K562 (cell line): ENCODE data around the gene CCNL1. TPM values are rescaled to one million over a fixed set of nuclear protein-coding genes. Genes with fewer than 3 reads are reported as not detected.
"Not testable (repeated sequence)": the region's sequence is repeated elsewhere in the genome, so short reads cannot be mapped to it uniquely, and the experiment has no call there.

Experiments used
- ATAC-seq: fragments of 200-7000 bp; cut with Tn5 transposase; 3 replicates; pipeline ENCODE4 v1.9.1; 2020; ENCODE audit warnings: moderate library complexity
- BruUV-seq: library from RNA; stranded (reverse); fragments of 400-500 nt; replicated peaks from 2 replicates; lab custom pipeline; 2021; lab: Mats Ljungman, UMichigan
- CTCF ChIA-PET: fragments of 300-600 bp; formaldehyde crosslinking; extraction: SDS; loops from one replicate; lab custom pipeline; 2021; ENCODE audit warnings: low intra/inter-chr PET ratio; lab: Yijun Ruan, JAX
- POLR2A ChIA-PET: fragments of 300-600, 350-650 bp; sonication (Branson Sonifier 250); formaldehyde crosslinking; extraction: SDS; loops from one replicate; lab custom pipeline; 2021; ENCODE audit warnings: antibody characterized with exemption, inconsistent platforms; lab: Yijun Ruan, JAX
- DNase-seq, 4 experiments: peaks; one replicate each; pipeline versions ENCODE4 v3.0.0 to v3.0.0-alpha.2; 2011 to 2018; ENCODE audit warnings: low spot score in 3 of 4, mixed read lengths in 3 of 4; ENCODE audit errors: extremely low read depth in 1 of 4
- FAIRE-seq: peaks from 2 replicates; lab custom pipeline; 2011; peaks lifted over from hg19 to GRCh38; lab: Jason Lieb, UNC
- H2AFZ ChIP-seq: 2 replicates; pipeline ENCODE4 v1.6.0; 2011; ENCODE audit warnings: low read depth, low read length, control low read depth, inconsistent platforms
- H3K27ac ChIP-seq: fragments of 200-600 bp; 3 replicates; pipeline ENCODE4 v1.8.0; 2011; ENCODE audit warnings: low read depth, mild to moderate bottlenecking, control low read depth, inconsistent platforms, low read length, moderate library complexity, mixed read lengths; ENCODE audit errors: extremely low read depth
- H3K27me3 ChIP-seq, 2 experiments: fragments of 300-600 bp in 1 of 2; 2 replicates in 1 of 2; 3 replicates in 1 of 2; pipeline versions ENCODE4 v1.6.0 to v1.8.0; 2011; ENCODE audit warnings: inconsistent platforms in 2 of 2, low read length in 2 of 2, mild to moderate bottlenecking in 1 of 2, mixed read lengths in 1 of 2, moderate library complexity in 1 of 2; ENCODE audit not compliant: control insufficient read depth in 2 of 2, insufficient read depth in 2 of 2
- H3K36me3 ChIP-seq: fragments of 300-600 bp; 3 replicates; pipeline ENCODE4 v1.8.0; 2011; ENCODE audit warnings: mild to moderate bottlenecking, low read length, inconsistent platforms; ENCODE audit not compliant: control insufficient read depth, insufficient read depth
- H3K4me1 ChIP-seq, 2 experiments: fragments of 200-600 bp in 1 of 2; replicated peaks in 1 of 2; 2 replicates in 1 of 2; 3 replicates in 1 of 2; pipeline versions ENCODE4 v1.5.1 to v1.8.0; 2011; ENCODE audit warnings: inconsistent platforms in 2 of 2, low read length in 2 of 2, mild to moderate bottlenecking in 1 of 2, mixed read lengths in 1 of 2, moderate library complexity in 1 of 2; ENCODE audit not compliant: control insufficient read depth in 2 of 2, insufficient read depth in 2 of 2
- H3K4me2 ChIP-seq: 2 replicates; pipeline ENCODE4 v1.6.1; 2011; ENCODE audit warnings: low read length, control low read depth, inconsistent platforms, mixed read lengths; ENCODE audit not compliant: insufficient read depth
- H3K4me3 ChIP-seq: fragments of 200-600 bp; sonication (generic), shearing (Covaris generic); 2 replicates; pipeline ENCODE4 v1.5.1; 2016; ENCODE audit warnings: control low read depth, inconsistent platforms
- H3K79me2 ChIP-seq: fragments of 200-600 bp; 3 replicates; pipeline ENCODE4 v1.8.0; 2011; ENCODE audit warnings: low read length, inconsistent platforms; ENCODE audit not compliant: control insufficient read depth, insufficient read depth
- H3K9ac ChIP-seq, 2 experiments: 2 replicates each; pipeline versions ENCODE4 v1.6.0 to v1.6.1; 2011; ENCODE audit warnings: low read depth in 2 of 2, low read length in 2 of 2, control low read depth in 1 of 2, inconsistent platforms in 1 of 2, mild to moderate bottlenecking in 1 of 2, mixed read lengths in 1 of 2; ENCODE audit not compliant: insufficient read depth in 1 of 2
- H3K9me1 ChIP-seq: one replicate; pipeline ENCODE4 v1.6.0; 2011; ENCODE audit warnings: inconsistent platforms, mild to moderate bottlenecking, low read length, moderate library complexity; ENCODE audit not compliant: control insufficient read depth, insufficient read depth
- H3K9me3 ChIP-seq: replicated peaks from 2 replicates; pipeline ENCODE4 v1.5.1; 2011; ENCODE audit warnings: low read depth, low read length, inconsistent platforms; ENCODE audit not compliant: control insufficient read depth, insufficient read depth
- H4K20me1 ChIP-seq: replicated peaks from 2 replicates; pipeline ENCODE4 v1.6.1; 2011; ENCODE audit warnings: low read length, inconsistent platforms, mixed read lengths; ENCODE audit not compliant: control insufficient read depth, insufficient read depth
- DIDO1 ChIP-seq: fragments of 450-650 bp; IDR thresholded peaks from 2 replicates; pipeline ENCODE4 v1.6.1; 2016; ENCODE audit warnings: low read depth, missing biosample characterization, missing genetic modification characterization
- E2F8 ChIP-seq: fragments of 450-650 bp; IDR thresholded peaks from 2 replicates; pipeline ENCODE4 v1.7.1; 2018; ENCODE audit warnings: mild to moderate bottlenecking, low read depth; ENCODE audit not compliant: partially characterized antibody
- FOXK2 ChIP-seq, 2 experiments: fragments of 450-650 bp; IDR thresholded peaks in 1 of 2; conservative IDR thresholded peaks in 1 of 2; 2 replicates each; pipeline ENCODE4 v1.6.1; 2016; ENCODE audit warnings: low read depth in 2 of 2, mild to moderate bottlenecking in 1 of 2
- HMG20B ChIP-seq: fragments of 250-450 bp; sonication (Bioruptor Pico); IDR thresholded peaks from 2 replicates; pipeline ENCODE4 v1.5.0; 2021; ENCODE audit warnings: mild to moderate bottlenecking
- NUFIP1 ChIP-seq: fragments of 450-650 bp; IDR thresholded peaks from 2 replicates; pipeline ENCODE4 v1.6.1; 2018; ENCODE audit not compliant: partially characterized antibody
- POLR3A ChIP-seq: IDR thresholded peaks from 2 replicates; pipeline ENCODE4 v1.6.1; 2011; ENCODE audit warnings: borderline replicate concordance, mild to moderate bottlenecking, moderate library complexity; ENCODE audit not compliant: insufficient read length, insufficient read depth; ENCODE audit errors: extremely low read depth
- PYGO2 ChIP-seq: fragments of 450-650 bp; IDR thresholded peaks from 2 replicates; pipeline ENCODE4 v1.6.1; 2016; ENCODE audit warnings: mild to moderate bottlenecking, missing genetic modification characterization, moderate library complexity, missing compliant biosample characterization
- SRF ChIP-seq, 2 experiments: fragments of 250-450, 450-650 bp in 1 of 2; sonication (Bioruptor Pico) in 1 of 2; sonication (generic) in 1 of 2; formaldehyde crosslinking; IDR thresholded peaks; 2 replicates each; pipeline versions ENCODE4 v1.5.0 to v1.5.1; 2020 to 2022; ENCODE audit warnings: mild to moderate bottlenecking in 1 of 2, missing genetic modification reagents in 1 of 2
- SRSF1 ChIP-seq: fragments of 200-400 bp; formaldehyde crosslinking; IDR thresholded peaks from 2 replicates; pipeline ENCODE4 v1.6.1; 2017; ENCODE audit warnings: mild to moderate bottlenecking, low read depth, low read length, moderate library complexity
- SUPT5H ChIP-seq: fragments of 450-650 bp; IDR thresholded peaks from 2 replicates; pipeline ENCODE4 v1.6.1; 2016
- ZC3H11A ChIP-seq: IDR thresholded peaks from 2 replicates; pipeline ENCODE4 v1.6.1; 2012; ENCODE audit warnings: low read depth, low read length, improper control_type of control experiment
- WGBS: fragments of 100-300 bp; shearing (Covaris generic); methylation state at CpG from one replicate; pipeline ENCODE4 v1.1.6; 2016; ENCODE audit warnings: low coverage, mixed read lengths; ENCODE audit not compliant: insufficient coverage; ENCODE audit errors: missing lambda C conversion rate; 5-methylcytosine and 5-hydroxymethylcytosine counted together
- in situ Hi-C: fragments of 300-500 bp; cut with MboI; formaldehyde crosslinking; loops from 4 replicates; pipeline ENCODE4 v1.15.0; 2018; ENCODE audit warnings: inconsistent platforms, mixed read lengths
- intact Hi-C: fragments of 100-400 bp; cut with micrococcal nuclease; formaldehyde crosslinking; loops from 2 replicates; pipeline ENCODE4 v1.14.2; 2022
- polyA plus RNA-seq, 8 experiments: library from polyadenylated mRNA; depleted of rRNA in 4 of 8; stranded (reverse) in 5 of 8; unstranded in 3 of 8; fragments of >200 nt; fragmentation: Nextera tagmentation in 2 of 8; fragmentation: Illumina TruSeq in 1 of 8; extraction: Ambion mirVana in 2 of 8; extraction: Trizol in 1 of 8; gene quantifications; 2 replicates each; pipeline versions ENCODE4 v1.2.1 to v1.2.3, GENCODE V29; 2011 to 2014; ENCODE audit warnings: inconsistent platforms in 1 of 8, missing spikeins in 1 of 8
- total RNA-seq, 7 experiments: library from RNA; depleted of rRNA in 6 of 7; stranded (reverse); fragments of >200 nt in 6 of 7; fragmentation: Illumina TruSeq in 2 of 7; extraction: Trizol in 2 of 7; gene quantifications; 2 replicates each; pipeline versions ENCODE4 v1.2.1 to v1.2.3, GENCODE V29; 2011 to 2021; ENCODE audit warnings: low replicate concordance in 1 of 7

Gene CCNL1
- total and polyA plus RNA-seq, 9 of the 15 experiments (the other 6 are each of a cell fraction or from before 2014, with no cell fraction given): 16.1 to 186 (median 132) TPM

- no peak for TF ChIP-seq SRF (CRISPR knock-in tag; IDR thresholded peaks at IDR 0.05)
- TF ChIP-seq SRSF1: no peak
- no peak for TF ChIP-seq E2F8
- TF ChIP-seq NUFIP1: peak; percentile 39
- TF ChIP-seq POLR3A: peak; percentile 52
- TF ChIP-seq DIDO1: no peak
- 0 out of 2 replicates have a peak, but pooled peaks have one; percentile 14 for TF ChIP-seq ZC3H11A
- no peak for TF ChIP-seq SUPT5H
- TF ChIP-seq HMG20B: 0 out of 2 replicates have a peak, but pooled peaks have one; percentile 67
- TF ChIP-seq PYGO2 (tag): no peak
- no peak for TF ChIP-seq FOXK2 (conservative IDR thresholded peaks at IDR 0.05 in 1 of 2, IDR thresholded peaks at IDR 0.05 in 1 of 2; ENCODE audit: low read depth in 2 of 2)
Measured at GRCh38 chr3:157174290-157174648, 14.3 kb upstream of the CCNL1 start (continued).

DNA sequence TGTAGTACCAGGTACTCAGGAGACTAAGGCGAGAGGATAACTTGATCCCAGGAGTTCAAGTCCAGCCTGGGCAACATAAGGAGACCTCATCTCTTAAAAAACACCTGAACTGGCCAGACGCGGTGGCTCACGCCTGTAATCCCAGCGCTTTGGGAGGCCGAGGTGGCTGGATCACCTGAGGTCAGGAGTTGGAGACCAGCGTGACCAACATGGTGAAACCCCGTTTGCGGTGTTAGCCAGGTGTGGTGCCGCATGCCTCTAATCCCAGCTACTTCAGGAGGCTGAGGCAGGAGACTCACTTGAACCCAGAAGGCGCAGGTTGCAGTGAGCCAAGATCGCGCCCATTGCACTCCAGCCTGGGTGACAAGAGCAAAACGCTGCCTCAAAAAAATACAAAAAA is 13.4 kb upstream of the CCNL1 start:
- H3K9me3 ChIP-seq, H3K9me1 ChIP-seq, intact Hi-C loops, BruUV-seq, FAIRE-seq, ATAC-seq, H3K27me3 ChIP-seq, H3K4me3 ChIP-seq, H3K27ac ChIP-seq, in situ Hi-C loops, H3K4me2 ChIP-seq, H3K36me3 ChIP-seq, H4K20me1 ChIP-seq, DNase-seq: not testable (repeated sequence)
- peak overlapping the region in 1 of 2 experiments; percentile 89; a peak in 1 of 4 replicates for H3K9ac ChIP-seq
- H3K4me1 ChIP-seq: peaks cover 11 to 17% of the 10 kb centered on the region in 2 experiments
- POLR2A ChIA-PET: interaction anchor here (0.7 to 7.8 kb wide), 6 partner anchors 8 to 1557 kb away, joined by 3 to 272 read pairs (median 4); partner anchors contain the start of gene CCNL1
- peaks cover 27% of the 10 kb centered on the region for H3K79me2 ChIP-seq
- H2AFZ ChIP-seq: peak overlapping the region; percentile 65; the same call in 1 of the 2 replicates
- WGBS: 95% methylated on average over 10 of the region's 14 CpGs
- CTCF ChIA-PET: interaction anchor here (2.3 kb wide), 1 partner anchor 13 kb away, joined by 8 read pairs; the partner anchor contains the start of gene CCNL1
